Natural killer cell (primary cell): ENCODE measurements around the gene AOPEP. TPM values are rescaled to one million over a fixed set of nuclear protein-coding genes. Genes with fewer than 3 reads are reported as not detected.

Experiments
- ATAC-seq, 3 donors: fragments of 150-1000 bp in 2 of 3; fragments of 200-7000 bp in 1 of 3; cut with Tn5 transposase; 1 replicate in 1 of 3; 2 replicates in 2 of 3; pipeline ENCODE4 v1.10.0; 2021; ENCODE audit warnings: mild to moderate bottlenecking in 2 of 3, moderate library complexity in 2 of 3
- DNase-seq, 2 donors: peaks; one replicate each; pipeline versions ENCODE4 v3.0.0 to v3.0.0-alpha.2; 2013 to 2021; ENCODE audit warnings: mixed read lengths in 1 of 2
- H3K27ac ChIP-seq: one replicate; pipeline ENCODE4 v1.5.1; 2013; ENCODE audit warnings: mild to moderate bottlenecking, low read length
- H3K27me3 ChIP-seq: one replicate; pipeline ENCODE4 v1.6.1; 2013; ENCODE audit warnings: low read length; ENCODE audit not compliant: control insufficient read depth, insufficient read depth
- H3K36me3 ChIP-seq: one replicate; pipeline ENCODE4 v1.6.1; 2013; ENCODE audit warnings: low read length; ENCODE audit not compliant: control insufficient read depth, insufficient read depth
- H3K4me1 ChIP-seq: one replicate; pipeline ENCODE4 v1.6.1; 2013; ENCODE audit warnings: low read length; ENCODE audit not compliant: control insufficient read depth, insufficient read depth
- H3K4me3 ChIP-seq: one replicate; pipeline ENCODE4 v1.5.1; 2013; ENCODE audit warnings: low read length
- H3K9me3 ChIP-seq: one replicate; pipeline ENCODE4 v1.6.1; 2013; ENCODE audit warnings: low read length; ENCODE audit not compliant: control insufficient read depth, insufficient read depth
- H3K27ac Mint-ChIP-seq, 2 donors: one replicate each; pipeline ENCODE4 v1.8.0; 2022; ENCODE audit warnings: mild to moderate bottlenecking in 2 of 2, mixed read lengths in 2 of 2, moderate library complexity in 1 of 2
- H3K27me3 Mint-ChIP-seq, 2 donors: one replicate each; pipeline ENCODE4 v1.8.0; 2022; ENCODE audit warnings: low read depth in 2 of 2, mixed read lengths in 2 of 2
- H3K36me3 Mint-ChIP-seq: one replicate; pipeline ENCODE4 v1.8.0; 2022; ENCODE audit warnings: mixed read lengths
- H3K4me1 Mint-ChIP-seq, 2 donors: one replicate each; pipeline ENCODE4 v1.8.0; 2022; ENCODE audit warnings: mixed read lengths in 2 of 2
- H3K4me3 Mint-ChIP-seq: one replicate; pipeline ENCODE4 v1.8.0; 2022; ENCODE audit warnings: mild to moderate bottlenecking, moderate library complexity, mixed read lengths
- H3K9me3 Mint-ChIP-seq, 2 donors: one replicate each; pipeline ENCODE4 v1.8.0; 2022; ENCODE audit warnings: mixed read lengths in 2 of 2
- WGBS: methylation state at CpG from one replicate; pipeline ENCODE4 v1.1.7; 2013; ENCODE audit warnings: missing lambda C conversion rate; ENCODE audit not compliant: insufficient coverage; 5-methylcytosine and 5-hydroxymethylcytosine counted together
- intact Hi-C: fragments of 100-400 bp; cut with micrococcal nuclease; formaldehyde crosslinking; loops from one replicate; pipeline ENCODE4 v1.14.2; 2022
- total RNA-seq, 4 donors: library from RNA; stranded (reverse); fragments of 120-200 nt in 1 of 4; gene quantifications; one replicate each; pipeline versions ENCODE4 v1.2.3 to v1.2.4, GENCODE V29; 2013 to 2022
- TF ChIP-seq, protein P1 (sequence below): fragments of 200-600 bp; IDR thresholded peaks from one replicate; pipeline ENCODE4 v1.8.0; 2022; ENCODE audit warnings: antibody characterized with exemption

The AOPEP gene
- total RNA-seq, 3 donors from 2014 or later (not counting 1 experiment from before 2014, with no cell fraction given), result 20.1 to 22.6 (median 20.6) TPM

DNA sequence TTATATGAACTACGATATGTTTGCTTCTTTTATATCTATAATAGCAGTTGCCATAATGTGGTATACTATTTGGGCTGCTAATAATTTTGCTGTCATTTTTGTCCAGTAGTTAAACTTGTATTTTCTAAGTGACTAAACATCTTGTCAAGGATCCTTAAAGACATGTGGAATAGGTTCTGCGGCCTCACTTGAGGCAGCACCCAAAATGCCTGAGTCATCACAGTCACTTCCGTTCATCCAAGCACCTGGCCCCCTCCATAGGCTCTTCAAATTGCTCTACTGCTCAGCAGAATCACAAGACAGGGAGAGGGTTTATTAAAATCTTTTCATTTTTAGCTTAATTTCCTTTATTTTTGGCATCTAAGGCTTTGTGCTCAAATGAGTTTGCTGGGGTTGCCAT lies 259.1 kb downstream of the AOPEP start:
- intact Hi-C loops, result no loop called here
- Histone ChIP-seq H3K27ac (no peak overlapping the region), H3K9me3 (no peaks in the 10 kb centered on the region), H3K4me3 (no peak overlapping the region), H3K4me1 (peaks cover 10% of the 10 kb centered on the region), H3K36me3 (no peaks in the 10 kb centered on the region), H3K27me3 (no peaks in the 10 kb centered on the region)
- H3K9me3 Mint-ChIP-seq, result no peaks in the 10 kb centered on the region
- TF ChIP-seq, protein P1, sequence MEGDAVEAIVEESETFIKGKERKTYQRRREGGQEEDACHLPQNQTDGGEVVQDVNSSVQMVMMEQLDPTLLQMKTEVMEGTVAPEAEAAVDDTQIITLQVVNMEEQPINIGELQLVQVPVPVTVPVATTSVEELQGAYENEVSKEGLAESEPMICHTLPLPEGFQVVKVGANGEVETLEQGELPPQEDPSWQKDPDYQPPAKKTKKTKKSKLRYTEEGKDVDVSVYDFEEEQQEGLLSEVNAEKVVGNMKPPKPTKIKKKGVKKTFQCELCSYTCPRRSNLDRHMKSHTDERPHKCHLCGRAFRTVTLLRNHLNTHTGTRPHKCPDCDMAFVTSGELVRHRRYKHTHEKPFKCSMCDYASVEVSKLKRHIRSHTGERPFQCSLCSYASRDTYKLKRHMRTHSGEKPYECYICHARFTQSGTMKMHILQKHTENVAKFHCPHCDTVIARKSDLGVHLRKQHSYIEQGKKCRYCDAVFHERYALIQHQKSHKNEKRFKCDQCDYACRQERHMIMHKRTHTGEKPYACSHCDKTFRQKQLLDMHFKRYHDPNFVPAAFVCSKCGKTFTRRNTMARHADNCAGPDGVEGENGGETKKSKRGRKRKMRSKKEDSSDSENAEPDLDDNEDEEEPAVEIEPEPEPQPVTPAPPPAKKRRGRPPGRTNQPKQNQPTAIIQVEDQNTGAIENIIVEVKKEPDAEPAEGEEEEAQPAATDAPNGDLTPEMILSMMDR, result no peak
- no peak overlapping the region for H3K4me3 Mint-ChIP-seq
- no peaks in the 10 kb centered on the region for H3K36me3 Mint-ChIP-seq
- H3K27me3 Mint-ChIP-seq, result no peaks in the 10 kb centered on the region
- WGBS, result 88% methylated on average over 2 of the region's 3 CpGs
- peaks cover 0 to 15% of the 10 kb centered on the region in 2 donors for H3K4me1 Mint-ChIP-seq
- DNase-seq, result no peak
- H3K27ac Mint-ChIP-seq, result no peak overlapping the region
- ATAC-seq, result no peak

DNA sequence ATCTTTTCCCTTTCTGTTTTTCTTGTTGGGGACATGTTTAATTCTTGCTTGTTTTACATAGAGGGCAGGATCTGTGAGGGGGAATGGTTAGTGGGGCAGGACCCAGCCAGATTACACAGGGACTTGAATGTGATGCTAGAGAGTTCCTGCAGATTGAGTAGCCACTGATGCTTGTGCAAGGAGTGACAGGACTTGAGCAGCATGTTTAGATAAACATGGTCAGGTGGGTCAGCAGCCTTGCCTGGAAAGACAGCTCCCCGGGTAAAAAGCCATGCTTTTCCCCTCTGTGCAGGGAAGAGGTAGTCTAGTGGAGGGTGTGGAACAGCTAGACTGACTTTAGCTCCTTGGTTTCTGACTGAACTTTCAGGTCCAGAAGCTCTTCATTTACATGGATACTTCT lies 261.2 kb downstream of the AOPEP start:
- no peaks in the 10 kb centered on the region for H3K36me3 Mint-ChIP-seq
- H3K27ac ChIP-seq, result no peak overlapping the region
- peaks cover 0 to 15% of the 10 kb centered on the region in 2 donors for H3K4me1 Mint-ChIP-seq
- H3K36me3 ChIP-seq, result no peaks in the 10 kb centered on the region
- H3K9me3 Mint-ChIP-seq, result no peaks in the 10 kb centered on the region
- H3K27me3 Mint-ChIP-seq, result no peaks in the 10 kb centered on the region
- DNase-seq (no peak), ATAC-seq (no peak)
- H3K4me1 ChIP-seq, result peaks cover 10% of the 10 kb centered on the region
- H3K27ac Mint-ChIP-seq, result no peak overlapping the region
- no peaks in the 10 kb centered on the region for H3K9me3 ChIP-seq
- H3K4me3 ChIP-seq, result no peak overlapping the region
- no peak overlapping the region for H3K4me3 Mint-ChIP-seq
- TF ChIP-seq, protein P1, result no peak
- intact Hi-C loops, result no loop called here
- WGBS, result 94% methylated on average over 1 of the region's 1 CpG
- H3K27me3 ChIP-seq, result no peaks in the 10 kb centered on the region

DNA sequence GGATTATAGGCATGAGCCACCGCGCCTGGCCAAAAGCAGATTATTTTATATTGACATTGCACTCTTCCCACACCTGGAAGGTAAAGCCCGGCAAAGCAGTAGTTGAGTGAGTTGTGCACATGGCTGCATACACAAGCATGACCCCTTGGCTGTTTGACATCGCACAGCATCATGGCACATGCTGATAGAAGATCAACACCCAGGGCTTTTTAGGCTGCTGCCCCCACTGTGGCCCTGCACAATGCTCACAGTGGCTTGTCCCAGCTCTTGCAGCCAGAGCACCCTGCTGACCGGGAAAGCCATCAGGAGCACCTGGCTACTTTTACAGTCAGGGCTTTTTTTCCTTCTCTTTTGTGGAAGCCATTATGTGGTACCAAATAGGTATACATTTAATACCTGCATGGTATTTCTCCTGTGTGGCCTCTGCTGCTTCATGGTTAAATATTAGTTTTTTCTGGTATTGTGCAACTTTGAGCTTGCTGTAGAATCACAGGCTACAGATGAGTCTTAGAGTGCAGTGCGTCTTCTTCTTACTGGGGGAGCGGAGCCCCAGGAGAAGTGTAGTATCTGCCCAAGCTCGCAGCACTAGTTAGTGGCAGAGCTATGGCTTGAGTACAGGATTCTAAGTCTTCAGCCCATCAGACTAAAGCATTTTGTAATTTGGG lies 264.5 kb downstream of the AOPEP start:
- H3K9me3 ChIP-seq, result no peaks in the 10 kb centered on the region
- no peak overlapping the region for H3K4me3 ChIP-seq
- DNase-seq (no peak), ATAC-seq (no peak)
- no peaks in the 10 kb centered on the region for H3K27me3 ChIP-seq
- H3K4me1 ChIP-seq, result no peaks in the 10 kb centered on the region
- no peak overlapping the region for H3K27ac Mint-ChIP-seq
- TF ChIP-seq, protein P1, result no peak
- 96% methylated on average over 8 of the region's 8 CpGs for WGBS
- no peaks in the 10 kb centered on the region for H3K9me3 Mint-ChIP-seq
- no peak overlapping the region for H3K27ac ChIP-seq
- no peaks in the 10 kb centered on the region for H3K36me3 ChIP-seq
- no peaks in the 10 kb centered on the region for H3K27me3 Mint-ChIP-seq
- H3K36me3 Mint-ChIP-seq, result no peaks in the 10 kb centered on the region
- H3K4me3 Mint-ChIP-seq, result no peak overlapping the region
- H3K4me1 Mint-ChIP-seq, result no peaks in the 10 kb centered on the region
- intact Hi-C loops, result no loop called here
